GM10847 (cell line): ENCODE measurements around the gene DOK6.

ENCODE experiments used
- POLR2A ChIP-seq: IDR thresholded peaks from 2 replicates; pipeline ENCODE4 v1.6.1; 2011; ENCODE audit not compliant: insufficient read length; ENCODE audit errors: extremely low read depth

The DOK6 gene

GRCh38 chr18:69718912-69719547 lies 318.3 kb downstream of the DOK6 start:
- no peak for TF ChIP-seq POLR2A

DNA sequence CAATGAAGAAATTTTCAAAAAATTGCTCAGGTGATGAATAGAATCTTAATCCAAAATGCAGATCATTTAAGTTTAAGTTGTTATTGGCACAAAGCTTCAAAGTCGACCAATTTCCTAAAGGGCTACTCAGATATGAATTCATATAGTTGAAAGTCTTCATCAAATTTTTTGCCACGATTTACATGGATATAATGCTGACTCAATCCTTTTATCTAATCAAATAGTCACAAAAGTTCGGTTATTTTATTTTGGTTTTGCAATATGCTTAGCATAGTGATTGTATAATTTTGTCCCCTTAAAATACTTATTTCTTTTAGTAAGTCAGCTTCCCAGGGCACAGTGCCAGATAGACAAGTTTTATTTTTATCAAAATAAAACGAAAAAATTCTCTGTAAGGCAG lies 319.7 kb downstream of the DOK6 start:
- no peak for TF ChIP-seq POLR2A

DNA sequence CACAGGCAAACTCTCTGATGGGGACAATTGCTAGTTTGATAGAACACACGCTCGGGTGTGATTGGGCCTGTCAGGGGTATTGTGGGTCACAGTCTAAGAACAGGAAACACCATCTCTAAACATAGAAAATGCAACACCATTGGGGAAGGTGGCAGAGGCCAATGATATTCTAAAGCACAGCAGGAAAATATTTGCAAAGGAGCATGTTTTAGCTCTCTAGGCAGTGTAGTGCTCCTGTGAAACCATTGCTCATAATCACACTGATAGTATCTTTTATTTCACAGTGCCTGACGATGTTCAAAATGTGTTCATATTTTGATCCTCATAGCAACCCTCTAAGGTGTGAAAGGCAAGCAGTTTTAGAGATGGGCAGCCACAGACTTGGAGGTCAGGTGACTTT lies 322.7 kb downstream of the DOK6 start:
- TF ChIP-seq POLR2A = no peak

GRCh38 chr18:69725009-69725408 lies 324.3 kb downstream of the DOK6 start:
- no peak for TF ChIP-seq POLR2A

DNA sequence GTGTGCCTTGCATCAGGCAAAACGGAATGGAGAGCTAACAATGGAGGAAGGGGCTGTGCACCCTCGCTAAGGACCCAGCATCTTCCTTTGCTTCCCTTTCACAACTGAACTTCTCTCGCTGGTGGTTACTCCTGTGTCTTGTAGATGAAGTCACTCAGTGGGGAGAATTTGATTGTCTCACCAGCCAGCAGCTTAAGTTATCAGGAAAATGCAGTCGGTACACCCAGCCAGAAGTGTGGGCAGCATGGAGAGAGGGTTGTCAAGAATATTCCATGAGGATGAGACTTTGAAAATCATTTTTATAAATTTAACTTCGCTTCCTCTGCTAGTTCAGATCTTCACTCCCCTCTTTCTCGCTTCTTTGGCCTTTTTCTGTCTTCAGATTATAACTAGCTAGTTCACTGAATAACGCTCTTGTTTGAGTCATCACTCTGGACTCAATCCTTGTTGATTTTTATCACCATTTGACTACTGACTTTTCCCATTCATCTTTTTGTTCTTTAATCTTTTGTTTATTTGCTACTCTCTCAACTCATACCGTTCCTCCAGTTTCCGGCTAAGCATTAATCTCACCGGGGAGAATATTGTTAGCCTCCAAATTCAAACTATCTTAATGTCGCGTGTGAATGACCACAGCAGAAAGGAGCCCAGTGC lies 325.3 kb downstream of the DOK6 start:
- no peak for TF ChIP-seq POLR2A

GRCh38 chr18:69727912-69728572 lies 327.4 kb downstream of the DOK6 start:
- no peak for TF ChIP-seq POLR2A

GRCh38 chr18:69730664-69731063 lies 330.0 kb downstream of the DOK6 start:
- TF ChIP-seq POLR2A = no peak

DNA sequence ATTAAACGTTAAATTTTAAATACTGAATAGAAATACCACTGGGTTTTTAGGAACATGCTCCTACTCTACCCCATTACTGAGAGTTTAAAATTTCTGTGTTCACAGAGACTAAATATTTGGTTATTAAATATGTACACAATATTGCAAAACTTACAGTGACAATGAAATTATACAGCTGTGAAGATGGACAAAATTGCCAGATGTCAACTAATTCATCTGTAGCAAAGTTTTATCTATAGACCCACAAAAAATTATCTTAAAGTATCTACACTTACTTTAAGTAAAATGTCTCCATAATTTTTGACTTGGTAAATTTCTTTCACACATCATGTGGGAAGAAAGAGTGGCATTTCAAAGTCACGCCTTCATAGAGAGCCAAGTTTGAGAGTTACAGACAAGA lies 333.8 kb downstream of the DOK6 start:
- no peak for TF ChIP-seq POLR2A

- no peak for TF ChIP-seq POLR2A
Observed at GRCh38 chr18:69736730-69737129, 336.0 kb downstream of the DOK6 start.

DNA sequence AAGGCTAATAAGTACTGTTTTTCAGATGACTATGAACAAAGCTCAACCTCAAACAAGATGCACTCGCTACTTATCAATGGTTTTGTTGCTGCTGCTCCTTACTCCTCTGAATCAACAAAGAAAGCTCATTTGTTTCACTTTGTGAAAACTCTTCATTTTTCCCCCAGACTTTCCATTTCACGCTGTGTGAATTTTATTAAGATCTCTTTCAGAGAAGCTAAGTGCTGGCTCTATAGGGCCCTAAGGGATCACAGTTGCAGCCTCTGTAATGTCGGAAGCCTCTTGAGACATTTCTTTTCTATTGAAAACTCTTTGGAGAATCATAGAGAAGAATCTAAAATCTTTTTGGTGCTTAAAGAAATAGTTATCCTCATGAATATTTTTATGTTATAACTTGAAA lies 337.2 kb downstream of the DOK6 start:
- no peak for TF ChIP-seq POLR2A

- no peak for TF ChIP-seq POLR2A
Observed at GRCh38 chr18:69747388-69747787, 346.7 kb downstream of the DOK6 start.

- TF ChIP-seq POLR2A = no peak
Observed at GRCh38 chr18:69752737-69753380, 352.2 kb downstream of the DOK6 start.

GRCh38 chr18:69754108-69754507 lies 353.4 kb downstream of the DOK6 start:
- no peak for TF ChIP-seq POLR2A

DNA sequence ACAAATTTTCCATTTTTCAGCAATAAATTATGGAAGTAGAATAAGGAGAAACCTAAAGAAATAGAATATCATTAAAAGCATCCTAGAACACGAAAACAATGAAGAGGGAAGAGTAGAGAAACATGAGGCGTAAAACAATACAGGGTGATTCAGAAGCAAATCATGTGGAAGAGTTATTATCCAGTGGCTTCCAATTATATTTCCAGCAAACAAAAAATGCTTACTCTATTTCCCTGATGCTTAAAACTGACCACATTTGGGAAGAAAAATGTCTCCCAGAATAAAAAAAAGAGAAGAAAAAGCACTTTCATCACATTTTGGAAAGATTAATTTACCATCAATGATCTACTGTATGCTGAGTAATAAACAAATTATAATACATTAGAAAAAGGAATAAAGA lies 354.4 kb downstream of the DOK6 start:
- no peak for TF ChIP-seq POLR2A

- TF ChIP-seq POLR2A = no peak
Observed at GRCh38 chr18:69755856-69756496, 355.3 kb downstream of the DOK6 start.
